RPMI8226 (cell line): ENCODE data around the gene FUBP1.
"Not testable (repeated sequence)": the region's sequence is repeated elsewhere in the genome, so short reads cannot be mapped to it uniquely, and the experiment has no call there.

Experiments
- DNase-seq: peaks from one replicate; pipeline ENCODE4 v3.0.0-alpha.2; 2015

FUBP1 gene

DNA sequence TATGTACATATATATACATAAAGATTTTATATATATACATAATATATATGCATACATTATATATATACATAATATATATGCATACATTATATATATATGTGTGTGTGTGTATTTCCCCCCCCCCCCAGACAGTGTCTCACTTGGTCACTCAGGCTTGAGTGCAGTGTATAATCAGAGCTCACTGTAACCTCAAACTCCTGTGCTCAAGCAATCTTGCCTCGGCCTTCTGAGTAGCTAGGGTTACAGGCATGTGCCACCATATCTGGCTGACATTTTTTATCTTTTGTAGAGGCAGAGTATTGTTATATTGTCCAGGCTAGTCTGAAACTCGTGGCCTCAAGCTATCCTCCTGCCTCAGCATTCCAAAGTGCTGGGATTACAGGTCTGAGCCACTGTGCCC lies 9.0 kb upstream of the FUBP1 start:
- no peak for DNase-seq

GRCh38 chr1:77986810-77987209 lies 7.9 kb upstream of the FUBP1 start:
- no peak for DNase-seq

DNA sequence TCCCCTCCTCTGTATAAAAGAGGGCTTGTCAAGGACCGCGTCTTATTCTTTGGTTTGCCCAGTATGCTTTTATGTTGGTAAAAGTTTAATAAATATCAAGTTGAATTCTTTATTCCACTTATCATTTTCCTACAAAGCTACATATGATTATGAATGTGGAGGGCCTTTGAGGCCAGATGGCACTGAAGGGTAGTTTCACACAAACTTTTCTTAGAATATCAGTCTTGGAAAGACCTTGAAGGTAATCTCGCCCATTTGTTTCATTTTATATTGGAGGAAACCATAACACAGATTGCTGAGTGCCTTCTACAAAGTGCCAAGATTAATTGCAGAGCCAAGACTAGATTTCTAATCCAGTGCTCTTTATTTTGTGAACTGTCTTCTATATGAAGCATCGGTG lies 5.8 kb upstream of the FUBP1 start:
- no peak for DNase-seq

DNA sequence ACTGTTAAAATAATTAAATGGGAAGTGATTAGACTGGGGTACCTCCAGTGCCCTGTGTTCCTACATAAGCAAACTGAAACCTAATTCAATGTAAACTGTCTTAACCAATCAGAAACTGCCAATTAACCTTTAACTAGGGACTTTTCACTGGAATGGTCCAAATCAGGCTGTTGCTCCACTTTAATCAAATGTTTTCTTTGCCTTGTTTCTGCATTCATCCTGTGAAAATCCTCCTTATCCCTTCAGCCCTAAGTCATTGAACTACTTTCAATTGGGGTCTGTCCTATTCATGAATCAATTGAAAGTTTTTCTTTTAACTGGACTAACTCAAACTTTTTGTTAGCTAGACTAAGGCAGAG lies 5.1 kb upstream of the FUBP1 start:
- no peak for DNase-seq

DNA sequence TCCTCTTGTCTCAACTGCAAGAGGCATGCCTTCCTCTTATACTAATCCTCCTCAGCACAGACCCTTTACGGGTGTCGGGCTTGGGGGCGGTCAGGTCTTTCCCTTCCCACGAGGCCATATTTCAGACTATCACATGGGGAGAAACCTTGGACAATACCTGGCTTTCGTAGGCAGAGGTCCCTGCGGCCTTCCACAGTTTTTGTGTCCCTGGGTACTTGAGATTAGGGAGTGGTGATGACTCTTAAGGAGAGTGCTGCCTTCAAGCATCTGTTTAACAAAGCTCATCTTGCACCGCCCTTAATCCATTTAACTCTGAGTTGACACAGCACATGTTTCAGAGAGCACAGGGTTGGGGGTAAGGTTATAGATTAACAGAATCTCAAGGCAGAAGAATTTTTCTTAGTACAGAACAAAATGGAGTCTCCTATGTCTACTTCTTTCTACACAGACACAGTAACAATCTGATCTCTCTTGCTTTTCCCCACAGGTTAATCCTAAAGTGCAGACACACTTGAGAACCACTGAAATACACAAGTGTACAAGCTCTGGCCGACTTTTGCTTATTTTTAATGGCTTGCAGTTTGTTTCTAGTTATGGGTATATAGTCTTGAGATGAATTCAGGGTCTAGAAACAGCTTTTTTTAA lies 4.6 kb upstream of the FUBP1 start:
- DNase-seq: not testable (repeated sequence)

- DNase-seq: peak; percentile 85
These were observed 441 bp downstream of the FUBP1 start for GRCh38 chr1:77978293-77978968.

DNA sequence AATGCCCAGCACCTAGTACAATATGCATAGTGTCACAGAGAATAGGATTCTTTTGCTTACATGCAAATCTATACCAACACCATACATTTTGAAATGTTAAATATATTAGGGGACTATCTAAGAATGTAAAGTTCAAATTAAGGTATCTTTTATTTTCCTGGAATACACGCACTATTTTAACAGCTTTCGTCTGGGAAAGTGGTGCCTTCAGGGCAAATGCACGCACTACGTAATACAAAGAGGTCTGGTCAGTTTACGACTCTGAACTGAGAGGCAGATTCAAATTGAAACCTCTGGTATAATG lies 931 bp downstream of the FUBP1 start:
- no peak for DNase-seq

- DNase-seq: no peak
These were observed 2.3 kb downstream of the FUBP1 start for GRCh38 chr1:77976433-77977076.

- DNase-seq: no peak
These were observed 3.0 kb downstream of the FUBP1 start for GRCh38 chr1:77975907-77976306.

- no peak for DNase-seq
These were observed 3.5 kb downstream of the FUBP1 start for GRCh38 chr1:77975386-77975785.

GRCh38 chr1:77972080-77972479 lies 6.8 kb downstream of the FUBP1 start:
- no peak for DNase-seq

DNA sequence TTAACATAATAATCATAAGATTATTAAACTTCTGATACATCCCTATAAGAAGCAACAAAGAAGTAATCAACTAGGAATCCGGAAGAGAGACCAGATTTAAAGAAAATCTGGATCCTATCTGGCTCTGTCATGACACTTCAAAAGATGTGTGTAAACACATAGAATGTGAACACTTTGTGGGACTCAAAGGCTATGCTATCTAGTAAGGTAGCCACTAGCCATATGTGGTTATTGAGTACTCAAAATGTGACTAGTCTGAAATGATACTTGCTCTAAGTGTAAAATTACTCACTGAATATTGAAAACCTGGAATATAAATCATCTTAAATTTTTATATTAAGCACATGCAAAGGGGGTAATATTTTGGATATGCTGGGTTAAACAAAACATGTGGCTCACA lies 8.7 kb downstream of the FUBP1 start:
- DNase-seq: no peak

DNA sequence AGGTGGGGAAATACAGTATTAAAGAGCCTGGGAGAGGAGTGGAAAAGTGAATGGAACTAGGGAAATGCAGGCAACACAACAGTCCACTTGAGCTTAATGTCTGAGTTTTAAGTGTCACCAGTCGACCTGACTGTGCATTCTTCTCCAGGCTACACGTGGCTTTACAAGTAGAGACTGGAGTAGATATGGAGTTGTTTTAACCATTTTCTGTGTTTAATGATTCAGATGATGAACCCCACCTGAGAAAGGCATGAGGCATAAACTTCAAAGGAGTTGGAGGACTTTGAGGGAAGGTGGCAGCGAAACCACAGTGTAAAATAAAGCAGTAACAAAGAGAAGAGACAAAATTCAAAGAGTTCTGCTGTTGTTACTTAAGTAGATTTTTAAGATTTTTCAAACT lies 12.6 kb downstream of the FUBP1 start:
- no peak for DNase-seq

- no peak for DNase-seq
These were observed 17.5 kb downstream of the FUBP1 start for GRCh38 chr1:77961392-77961791.

GRCh38 chr1:77958850-77959249 lies 20.0 kb downstream of the FUBP1 start:
- DNase-seq: no peak

DNA sequence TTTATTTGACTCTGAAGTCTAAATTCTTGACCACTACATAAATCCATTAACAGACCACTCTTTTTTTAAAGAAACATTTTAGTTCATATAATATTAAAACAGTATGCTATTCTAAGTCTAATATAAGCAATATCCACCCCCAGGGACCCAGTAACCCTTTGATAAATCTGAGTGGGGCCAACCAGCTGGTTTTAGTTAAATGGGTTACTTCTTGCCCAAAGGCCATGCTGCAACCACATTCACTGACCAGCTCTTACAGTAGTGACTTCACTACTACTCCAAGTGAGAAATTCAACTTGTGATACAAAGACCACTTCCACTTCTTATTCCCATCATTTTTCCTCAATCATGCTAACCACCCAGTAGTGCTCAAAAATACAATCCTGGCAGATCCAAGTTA lies 20.5 kb downstream of the FUBP1 start:
- DNase-seq: no peak

GRCh38 chr1:77956464-77956863 lies 22.4 kb downstream of the FUBP1 start:
- DNase-seq: no peak

DNA sequence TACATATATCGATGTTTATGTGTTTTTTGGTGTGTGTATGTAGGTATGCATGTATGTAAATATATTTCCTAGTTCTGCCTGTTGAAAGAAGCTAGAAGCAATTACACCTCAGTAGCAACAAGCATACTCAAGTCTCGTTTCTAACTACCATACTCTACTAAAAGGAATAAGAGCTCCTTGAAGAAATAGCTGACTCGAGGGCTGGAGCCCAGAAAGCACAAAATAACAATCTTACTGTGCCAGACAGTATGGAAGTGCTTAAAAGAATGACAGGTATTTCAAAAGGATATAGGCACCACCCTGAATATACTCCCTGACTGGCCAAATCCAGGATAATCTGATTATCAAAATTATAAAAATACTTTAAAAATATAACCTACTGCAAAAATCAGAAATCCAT lies 23.2 kb downstream of the FUBP1 start:
- no peak for DNase-seq

GRCh38 chr1:77954521-77954920 lies 24.4 kb downstream of the FUBP1 start:
- no peak for DNase-seq

GRCh38 chr1:77953907-77954306 lies 25.0 kb downstream of the FUBP1 start:
- DNase-seq: no peak

GRCh38 chr1:77951328-77951727 lies 27.5 kb downstream of the FUBP1 start:
- DNase-seq: no peak

GRCh38 chr1:77950873-77951272 lies 28.0 kb downstream of the FUBP1 start:
- no peak for DNase-seq

DNA sequence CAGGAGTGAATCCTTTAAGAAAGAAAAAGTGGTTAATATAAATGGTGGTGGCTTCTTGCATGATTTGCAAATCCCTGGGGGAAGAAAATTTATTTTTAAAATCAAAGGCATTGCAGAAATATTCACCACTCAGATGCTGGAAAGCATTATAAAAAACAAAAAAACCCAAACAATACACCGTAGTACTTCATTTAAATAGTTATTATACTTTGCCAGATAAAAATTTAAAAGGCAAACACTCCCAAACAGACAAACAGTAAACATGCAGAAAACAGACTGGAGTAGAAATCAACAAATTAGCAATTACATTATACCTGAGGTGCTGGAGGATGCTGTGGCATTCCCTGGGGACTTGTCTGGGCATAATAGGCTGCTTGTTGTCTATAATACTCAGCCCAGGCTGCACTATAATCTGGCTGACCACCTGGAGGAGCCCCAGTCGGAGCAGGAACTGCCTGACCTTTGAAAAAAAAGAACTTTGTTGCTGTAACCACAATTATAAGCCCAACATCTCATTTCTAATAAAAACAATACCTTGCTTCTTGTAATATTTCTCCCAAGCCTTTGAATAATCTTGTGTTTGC lies 29.9 kb downstream of the FUBP1 start:
- DNase-seq: no peak

DNA sequence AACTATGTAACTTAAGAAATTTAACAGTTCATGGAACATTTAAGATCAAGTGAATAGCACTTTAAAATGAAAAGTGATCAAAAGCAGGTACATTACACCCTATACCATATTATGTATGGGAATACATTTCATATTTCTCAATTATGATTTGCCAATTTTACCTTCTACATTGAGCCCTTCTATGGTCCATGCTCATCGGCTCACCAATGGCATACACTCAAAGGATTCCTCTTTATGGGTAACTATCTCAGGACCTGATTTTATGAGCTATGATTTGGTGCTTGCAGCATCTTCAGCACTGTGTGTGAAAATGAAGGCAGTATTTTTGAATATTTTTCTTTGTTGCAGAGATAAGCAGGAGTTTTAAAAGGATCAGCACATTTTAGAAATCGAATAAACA lies 33.5 kb downstream of the FUBP1 start:
- no peak for DNase-seq
